GM13977 (cell line): Measurements from ENCODE around the gene NRARP.
"Not testable (repeated sequence)": the region's sequence is repeated elsewhere in the genome, so short reads cannot be mapped to it uniquely, and the experiment has no call there.

Experiments
- DNase-seq: peaks from one replicate; pipeline ENCODE4 v3.0.0; 2012; ENCODE audit warnings: low spot score
- CTCF ChIP-seq: IDR thresholded peaks from 2 replicates; pipeline ENCODE4 v1.5.1; 2012; ENCODE audit warnings: mild to moderate bottlenecking, control low read depth; ENCODE audit not compliant: insufficient read depth; ENCODE audit errors: extremely low read depth, missing control alignments
- in situ Hi-C: fragments of 300-500 bp; cut with MboI; formaldehyde crosslinking; loops from one replicate; pipeline ENCODE4 v1.12.0; 2022; ENCODE audit warnings: low sequenced_read_pairs, low pct_unique_long_range_greater_than_20kb, mixed read lengths, inconsistent platforms; ENCODE audit not compliant: unreplicated experiment

The NRARP gene

GRCh38 chr9:137262909-137263285 is 39.2 kb downstream of the NRARP start:
- DNase-seq: no peak
- in situ Hi-C loops: no loop called here
- no peak for TF ChIP-seq CTCF

GRCh38 chr9:137262173-137262908 is 39.7 kb downstream of the NRARP start:
- in situ Hi-C loops, DNase-seq: not testable (repeated sequence)

GRCh38 chr9:137256856-137257255 is 45.2 kb downstream of the NRARP start:
- no peak for TF ChIP-seq CTCF
- no peak for DNase-seq
- in situ Hi-C loops: no loop called here

More at GRCh38 chr9:137262173-137262908, 39.7 kb downstream of the NRARP start:
- peak; percentile 12 for TF ChIP-seq CTCF

- in situ Hi-C loops: no loop called here
- TF ChIP-seq CTCF: no peak
- DNase-seq: no peak
Observed at GRCh38 chr9:137256362-137256761, 45.7 kb downstream of the NRARP start.

GRCh38 chr9:137255448-137256114 is 46.5 kb downstream of the NRARP start:
- DNase-seq: peak; percentile 64
- no peak for TF ChIP-seq CTCF
- in situ Hi-C loops: no loop called here

GRCh38 chr9:137254624-137255447 is 47.2 kb downstream of the NRARP start, which contains the start of gene NELFB:
NELFB (plus strand) TSS chr9:137255327.
- in situ Hi-C loops: no loop called here
- no peak for TF ChIP-seq CTCF
- peak; percentile 100 for DNase-seq
